NOMO-1 treated with dmso at 0.1 percent for 144 hours (cell line): ENCODE results near the gene CCDC33.
A peak's percentile ranks its signal among the peaks of the same experiment; 100 is the strongest.
"Not testable (repeated sequence)": the region's sequence is repeated elsewhere in the genome, so short reads cannot be mapped to it uniquely, and the experiment has no call there.

Source experiments
- DNase-seq: peaks from one replicate; lab custom pipeline; 2025; ENCODE audit not compliant: unreplicated experiment; lab: John Stamatoyannopoulos, UW

The CCDC33 gene

DNA sequence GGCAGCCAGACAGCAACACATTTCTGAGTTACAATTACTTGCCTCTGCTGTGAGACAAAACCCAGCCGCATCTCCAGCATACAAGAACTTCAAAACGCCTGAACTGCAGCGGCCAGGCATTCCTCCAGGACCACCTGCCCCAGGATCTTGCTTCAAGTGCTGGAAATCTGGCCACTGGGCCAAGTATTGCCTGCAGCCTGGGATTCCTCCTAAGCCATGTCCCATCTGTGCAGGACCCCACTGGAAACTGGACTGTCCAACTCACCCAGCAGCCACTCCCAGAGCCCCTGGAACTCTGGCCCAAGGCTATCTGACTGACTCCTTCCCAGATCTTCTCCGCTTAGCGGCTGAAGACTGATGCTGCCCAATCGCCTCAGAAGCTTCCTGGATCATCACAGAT is 119.9 kb downstream of the CCDC33 start:
- DNase-seq = not testable (repeated sequence)

DNA sequence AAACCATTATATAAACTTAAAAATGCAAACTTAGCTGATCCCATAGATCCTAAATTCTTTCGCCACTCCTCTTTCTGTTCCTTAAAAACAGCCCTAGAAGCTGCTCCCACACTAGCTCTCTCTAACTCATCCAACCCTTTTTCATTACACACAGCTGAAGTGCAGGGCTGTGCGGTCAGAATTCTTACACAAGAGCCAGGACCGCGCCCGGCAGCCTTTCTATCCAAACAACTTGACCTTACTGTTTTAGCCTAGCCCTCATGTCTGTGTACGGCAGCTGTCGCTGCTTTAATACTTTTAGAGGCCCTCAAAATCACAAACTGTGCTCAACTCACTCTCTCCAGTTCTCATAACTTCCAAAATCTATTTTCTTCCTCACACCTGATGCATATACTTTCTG is 121.4 kb downstream of the CCDC33 start:
- DNase-seq = not testable (repeated sequence)

DNA sequence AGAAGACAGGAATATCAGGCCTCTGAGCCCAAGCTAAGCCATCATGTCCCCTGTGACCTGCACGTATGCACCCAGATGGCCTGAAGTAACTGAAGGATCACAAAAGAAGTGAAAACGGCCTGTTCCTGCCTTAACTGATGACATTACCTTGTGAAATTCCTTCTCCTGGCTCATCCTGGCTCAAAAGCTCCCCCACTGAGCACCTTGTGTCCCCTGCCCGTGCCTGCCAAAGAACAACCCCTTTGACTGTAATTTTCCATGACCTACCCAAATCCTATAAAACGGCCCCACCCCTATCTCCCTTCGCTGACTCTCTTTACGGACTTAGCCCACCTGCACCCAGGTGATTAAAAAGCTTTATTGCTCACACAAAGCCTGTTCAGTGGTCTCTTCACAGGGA is 123.2 kb downstream of the CCDC33 start:
- not testable (repeated sequence) for DNase-seq

DNA sequence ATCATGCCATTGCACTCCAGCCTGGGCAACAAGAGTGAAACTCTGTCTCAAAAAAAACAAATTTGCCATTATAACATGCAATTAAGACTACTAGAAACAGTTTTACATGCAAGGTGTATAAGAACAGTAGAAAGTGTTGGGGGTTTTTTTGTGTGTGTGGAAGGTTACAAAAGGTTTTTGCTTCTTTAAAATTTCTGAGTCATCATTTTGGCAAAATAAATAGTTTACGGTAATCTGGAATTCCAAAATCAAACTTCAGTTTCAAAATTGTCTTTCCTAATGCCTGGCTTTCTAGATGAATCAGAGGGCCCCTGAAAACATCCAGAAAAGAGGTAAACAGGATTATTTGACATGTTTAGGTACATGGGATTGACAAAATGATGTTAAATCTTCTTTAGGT is 124.7 kb downstream of the CCDC33 start:
- not testable (repeated sequence) for DNase-seq

DNA sequence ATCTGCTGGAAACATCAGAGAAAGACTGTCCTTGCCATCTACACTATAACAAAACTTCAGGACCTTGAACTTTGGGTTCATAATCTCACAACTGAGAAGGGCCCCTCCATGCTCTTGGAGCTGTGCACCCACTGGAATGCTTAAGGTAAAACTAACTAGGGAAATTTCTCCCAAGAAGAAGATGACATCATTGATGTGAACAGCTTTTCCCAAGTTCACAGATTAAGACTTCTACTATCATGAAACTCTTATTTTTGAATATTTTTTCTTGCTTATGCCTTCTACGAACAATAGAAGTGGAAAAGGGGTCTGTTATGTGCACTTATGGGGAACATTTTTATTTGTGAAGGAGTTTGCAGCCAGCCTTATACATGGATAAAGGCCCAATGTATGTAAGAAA is 126.4 kb downstream of the CCDC33 start:
- no peak for DNase-seq

DNA sequence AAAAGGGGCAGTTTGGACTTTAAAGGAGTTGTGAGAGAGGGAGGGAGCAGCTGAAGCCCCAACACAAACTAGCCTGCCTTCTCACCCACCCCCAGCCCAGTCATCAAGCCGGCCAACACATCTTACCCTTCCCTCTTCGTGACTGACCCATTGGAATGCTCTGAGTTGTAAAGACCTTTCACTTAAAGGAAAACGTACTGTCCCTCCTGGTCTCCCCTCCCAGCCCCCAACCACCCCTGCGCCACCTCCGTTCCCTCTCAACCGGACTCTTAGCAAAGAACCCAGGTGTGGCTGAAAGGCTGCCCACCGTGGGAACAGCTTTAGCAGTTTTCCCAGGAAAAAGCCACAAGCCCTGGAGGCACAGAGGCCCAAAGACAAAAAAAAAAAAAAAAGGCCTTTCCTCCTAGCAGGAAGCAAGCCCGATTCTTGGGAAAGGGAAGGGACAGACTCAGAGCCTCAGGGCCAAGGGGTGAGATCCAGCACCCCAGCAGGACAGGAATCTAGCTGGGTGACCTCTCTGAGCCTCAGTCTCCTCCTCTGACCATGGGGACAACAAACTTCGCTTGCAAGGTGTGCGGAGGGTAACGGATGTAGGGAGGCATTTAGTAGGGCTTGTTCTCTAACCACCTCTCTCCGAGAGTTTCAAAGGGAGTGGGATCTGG is 128.9 kb downstream of the CCDC33 start:
- DNase-seq = no peak

DNA sequence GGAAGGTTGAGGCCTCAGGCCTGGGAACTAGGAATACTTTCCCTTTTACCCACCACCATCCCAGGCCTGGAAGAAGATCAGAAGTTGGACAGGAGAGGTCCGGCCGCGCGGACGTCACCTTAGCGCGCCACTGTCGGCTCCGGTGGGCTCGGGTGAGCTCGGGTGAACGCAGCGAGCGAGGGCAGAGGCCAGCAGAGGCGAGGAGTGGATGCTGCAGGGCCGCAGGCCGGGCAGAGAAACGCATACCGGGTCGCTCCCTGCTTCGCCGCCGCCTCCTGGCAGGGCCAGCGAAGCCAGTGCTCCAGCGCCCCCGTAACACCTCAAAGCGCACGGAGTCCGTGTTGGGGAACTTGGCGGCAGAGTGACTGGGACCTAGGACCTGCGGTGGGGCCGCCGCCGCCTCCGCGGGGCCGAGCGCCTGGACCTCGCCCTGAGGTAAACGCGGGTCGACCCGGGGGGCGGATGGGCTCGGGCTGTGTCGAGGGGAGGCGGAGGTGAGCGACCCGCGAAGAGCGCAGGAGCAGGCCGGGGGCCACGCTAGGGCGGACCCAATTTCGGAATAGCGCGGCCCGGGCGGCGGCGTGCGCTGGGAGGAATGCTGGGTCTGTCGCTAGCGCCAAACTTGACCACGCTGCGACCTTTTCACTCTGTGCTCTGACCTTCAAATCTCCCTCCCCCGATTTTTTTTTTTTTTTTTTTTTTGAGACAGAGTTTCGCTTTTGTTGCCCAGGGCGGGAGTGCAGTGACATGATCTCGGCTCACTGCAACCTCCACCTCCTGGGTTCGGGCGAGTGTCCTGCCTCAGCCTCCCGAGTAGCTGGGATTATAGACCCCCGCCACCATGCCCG is 129.7 kb downstream of the CCDC33 start:
- DNase-seq = no peak

DNA sequence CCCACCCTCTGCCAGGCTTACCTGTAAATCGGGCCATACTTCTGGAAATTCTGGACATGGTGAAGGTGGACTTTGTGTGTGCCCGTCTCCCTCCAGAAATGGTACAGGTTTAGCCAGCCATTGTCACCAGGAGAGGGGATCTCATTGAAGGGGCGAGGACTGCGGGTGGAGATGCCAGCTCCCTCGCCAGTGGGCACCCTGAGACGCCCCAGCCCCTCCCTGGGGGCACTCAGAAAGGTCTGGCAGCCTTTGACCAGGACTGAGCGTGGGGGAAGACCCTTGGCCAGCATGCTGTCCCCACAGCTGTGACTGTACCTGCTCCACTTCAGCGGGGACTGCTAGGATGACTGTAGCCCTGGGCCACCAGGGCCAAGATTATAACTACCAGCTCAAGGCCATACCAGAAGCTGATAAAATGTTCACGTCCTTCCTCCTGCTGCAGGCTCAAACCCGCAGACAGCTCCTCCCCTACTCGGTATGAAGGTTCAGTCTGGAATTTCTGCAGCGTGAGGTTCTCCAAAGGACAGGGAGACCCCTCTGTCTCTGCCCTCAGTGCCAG is 131.2 kb downstream of the CCDC33 start, which contains the start of gene CYP11A1:
Gene CYP11A1 (minus strand): TSS at position 351 of the 559 bp plus-strand sequence. CDS start 61 bp downstream, at position 290.
- no peak for DNase-seq

DNA sequence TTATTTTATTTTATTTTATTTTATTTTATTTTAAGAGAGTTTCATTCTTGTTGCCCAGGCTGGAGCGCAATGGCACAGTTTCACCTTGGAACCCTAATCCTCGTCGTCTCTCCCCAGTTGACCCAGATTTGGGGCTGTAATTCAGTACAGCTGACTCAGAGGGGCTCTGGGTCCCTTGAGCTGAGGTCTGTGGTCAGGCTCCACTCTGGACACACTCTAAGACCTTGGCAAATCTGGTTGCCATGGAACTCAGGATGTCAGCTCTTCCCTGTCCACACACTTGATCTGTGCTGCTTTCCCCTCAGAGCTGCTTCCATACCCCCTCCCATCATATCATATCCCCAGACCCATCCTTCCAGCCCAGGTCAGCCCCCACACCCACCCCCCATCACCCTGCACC is 132.0 kb downstream of the CCDC33 start:
- DNase-seq = no peak

DNA sequence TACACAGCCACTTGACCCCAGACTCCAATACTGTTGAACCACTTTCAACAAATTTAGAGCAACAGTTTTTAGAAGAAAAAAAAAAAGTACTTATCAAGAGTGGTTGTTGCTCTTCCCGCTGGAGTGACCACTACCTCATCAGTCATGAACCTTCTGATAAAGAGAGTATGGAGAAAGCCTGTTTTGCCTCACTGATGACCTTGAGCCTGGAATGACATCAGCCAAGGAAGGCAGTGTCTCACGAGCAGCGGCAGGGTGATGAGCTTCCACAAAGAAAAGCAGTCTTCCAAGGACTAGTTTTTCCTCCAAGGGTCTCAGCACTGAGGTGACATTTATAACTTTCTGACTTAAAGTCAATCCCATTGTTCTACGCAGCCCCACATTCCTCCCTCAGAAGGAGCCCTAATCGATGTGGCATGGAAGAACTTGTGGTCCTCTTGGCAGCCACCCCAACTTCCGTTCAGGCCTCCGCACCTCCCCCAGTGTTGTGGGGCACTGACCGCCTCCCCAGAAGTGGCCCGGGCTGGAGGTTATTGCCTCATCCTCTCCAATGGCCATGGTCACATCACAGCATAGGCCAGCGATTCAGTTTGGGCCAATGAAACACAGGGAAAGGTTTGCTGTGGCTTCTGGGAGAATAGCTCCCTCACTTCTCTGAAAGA is 133.1 kb downstream of the CCDC33 start:
- DNase-seq = no peak

DNA sequence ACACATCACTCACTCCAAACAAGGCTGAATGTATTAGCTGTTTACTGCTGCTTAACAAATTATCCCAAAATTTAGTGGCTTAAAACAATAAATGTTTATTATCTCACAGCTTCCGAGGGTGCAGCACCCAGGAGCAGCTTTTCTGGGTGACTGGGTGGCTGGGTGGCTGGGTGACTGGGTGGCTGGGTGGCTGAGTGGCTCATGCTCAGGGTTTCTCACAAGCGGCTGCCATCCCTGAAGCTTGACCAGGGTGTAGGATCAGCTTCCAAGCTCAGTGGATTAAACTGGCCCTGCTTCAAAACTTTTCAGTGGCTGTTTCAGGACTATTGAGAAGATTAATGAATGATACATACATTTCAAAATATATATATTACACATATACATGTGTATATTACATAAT is 133.6 kb downstream of the CCDC33 start:
- DNase-seq = no peak

DNA sequence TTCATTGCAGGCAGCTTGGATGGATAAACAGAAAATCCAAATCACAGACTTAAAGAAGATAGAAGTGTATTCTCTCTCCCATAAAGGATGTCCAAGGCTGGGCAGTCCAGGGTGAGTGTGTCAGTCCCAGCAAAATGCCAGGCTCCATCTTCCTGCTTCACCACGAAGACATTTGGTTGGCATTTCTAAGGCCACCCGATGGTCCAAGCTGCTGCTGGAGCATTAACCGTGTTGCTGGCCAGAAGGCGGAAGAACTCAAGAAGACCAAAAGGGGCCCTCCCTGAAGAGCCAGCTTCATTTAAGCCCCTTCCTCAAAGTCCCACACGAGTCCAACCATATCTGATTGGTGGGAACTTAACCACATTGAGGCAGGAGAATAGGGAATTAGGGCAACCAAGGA is 134.3 kb downstream of the CCDC33 start:
- no peak for DNase-seq

DNA sequence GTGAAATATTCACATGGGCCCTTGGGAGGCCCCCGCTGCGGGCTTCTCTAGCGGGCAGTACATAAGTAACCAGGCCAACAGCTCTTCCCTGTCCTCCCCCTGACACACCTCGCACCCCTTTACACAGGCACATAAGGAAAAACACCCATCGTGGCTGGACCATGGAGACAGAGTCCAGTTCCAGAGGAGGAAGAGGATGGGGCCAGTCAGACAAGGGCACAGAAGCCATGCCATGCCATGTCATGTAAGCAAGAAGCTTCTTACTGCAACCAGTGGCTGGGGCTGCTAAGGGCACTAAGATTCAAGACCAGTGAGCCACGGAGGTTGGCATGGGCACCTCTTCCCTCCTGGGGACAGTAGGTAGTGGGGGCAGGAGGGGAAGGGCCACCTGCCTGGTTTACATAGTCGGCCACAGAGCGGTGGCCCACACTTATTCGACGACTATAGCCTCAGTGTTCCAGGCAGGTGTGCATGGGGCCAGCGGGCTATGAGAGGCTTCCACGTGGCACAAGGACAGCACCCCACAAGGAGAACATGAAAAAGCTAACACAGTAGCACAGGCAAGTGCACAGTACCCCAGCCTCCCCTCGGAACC is 137.0 kb downstream of the CCDC33 start:
- no peak for DNase-seq

DNA sequence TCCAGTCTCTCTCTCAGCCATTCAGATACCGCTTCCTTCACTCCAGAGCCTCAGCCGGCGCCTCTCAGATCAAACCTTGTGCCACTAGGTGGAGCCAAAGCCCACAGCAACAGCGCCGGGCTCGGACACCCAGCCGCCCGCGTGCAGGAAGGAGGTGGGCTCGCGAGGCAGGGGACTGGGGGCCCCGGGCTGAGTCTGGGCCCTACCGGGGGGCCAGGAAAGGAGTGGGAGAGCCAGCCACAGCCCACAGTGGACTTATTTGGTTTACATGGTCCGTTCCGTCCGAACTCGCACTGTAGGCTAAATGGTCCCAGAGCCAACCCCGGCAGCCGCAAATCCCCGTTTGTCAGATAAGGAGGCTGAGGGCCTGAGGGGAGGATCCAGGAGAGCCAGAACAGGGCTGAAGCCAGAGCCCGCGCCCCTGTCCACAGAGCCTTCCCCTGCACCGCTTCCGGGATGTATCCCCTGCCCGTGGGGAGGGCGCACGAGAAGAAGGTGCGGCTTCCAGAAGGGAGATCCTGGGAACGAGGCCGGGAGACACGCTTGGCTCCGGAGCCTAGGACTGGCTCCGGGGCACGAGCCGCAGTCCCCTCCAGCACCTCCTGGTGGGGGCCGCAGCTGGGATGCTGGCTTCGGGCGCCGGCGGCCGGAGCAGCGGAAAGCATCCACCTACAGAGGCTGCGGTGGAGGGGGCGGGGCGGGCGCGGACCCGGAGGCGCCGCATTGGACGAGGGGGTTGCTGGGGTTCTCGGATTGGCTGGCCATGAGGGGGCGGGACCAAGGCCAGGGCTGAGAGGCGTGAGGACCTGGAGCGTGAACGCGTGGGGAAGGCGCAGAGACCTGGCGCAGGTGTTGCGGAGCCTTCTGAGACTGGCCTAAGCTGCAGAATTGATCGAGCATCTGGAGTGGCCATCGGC is 137.9 kb downstream of the CCDC33 start:
- peak; percentile 76 for DNase-seq

DNA sequence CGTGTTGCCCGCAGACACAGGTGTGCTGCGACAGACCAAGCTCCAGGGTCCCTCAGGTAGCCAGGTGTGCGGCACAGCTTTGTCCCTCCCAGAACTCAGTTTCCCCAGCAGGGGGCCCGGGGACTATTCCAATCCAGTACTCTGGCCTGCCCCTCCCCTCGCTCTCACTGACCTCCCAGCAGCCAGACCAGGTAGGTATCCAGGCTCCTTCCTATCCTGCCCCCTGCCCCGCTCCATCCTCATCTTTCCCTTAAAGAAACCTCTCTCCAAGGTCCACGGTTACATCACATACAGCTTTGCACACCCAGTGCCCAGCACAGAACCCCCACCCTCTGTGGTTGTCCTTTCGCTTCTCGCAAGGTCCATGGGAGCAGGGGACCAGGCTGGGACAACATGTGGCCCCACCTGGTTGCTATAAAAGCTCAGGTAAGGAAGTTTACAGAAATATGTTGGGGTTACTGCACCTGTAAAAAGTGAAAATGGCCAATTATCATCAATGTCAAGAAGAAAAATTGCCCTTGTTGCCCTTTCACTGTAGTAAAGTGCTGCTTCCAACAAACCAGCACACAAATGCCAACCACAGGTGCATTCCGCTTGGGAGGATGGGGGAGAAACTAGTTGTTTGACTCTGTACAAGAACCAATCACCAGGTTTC is 138.6 kb downstream of the CCDC33 start:
- DNase-seq = no peak

DNA sequence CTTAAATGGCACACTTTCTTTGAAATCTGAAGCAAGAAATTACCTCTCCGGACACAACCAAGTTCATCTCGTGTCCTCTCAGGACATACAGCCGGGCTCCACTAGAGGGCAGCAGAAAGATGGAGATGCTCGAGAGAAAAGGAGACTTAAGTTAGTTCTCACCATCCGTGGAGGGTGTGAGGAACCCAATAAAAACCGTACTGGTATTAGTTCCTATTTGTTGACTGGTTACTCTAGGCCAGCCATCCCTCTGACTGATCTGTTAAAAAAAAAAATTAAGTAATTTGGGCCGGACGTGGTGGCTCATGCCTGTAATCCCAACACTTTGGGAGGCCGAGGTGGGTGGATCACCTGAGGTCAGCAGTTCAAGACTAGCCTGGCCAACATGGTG is 139.2 kb downstream of the CCDC33 start:
- peak; percentile 49 for DNase-seq

DNA sequence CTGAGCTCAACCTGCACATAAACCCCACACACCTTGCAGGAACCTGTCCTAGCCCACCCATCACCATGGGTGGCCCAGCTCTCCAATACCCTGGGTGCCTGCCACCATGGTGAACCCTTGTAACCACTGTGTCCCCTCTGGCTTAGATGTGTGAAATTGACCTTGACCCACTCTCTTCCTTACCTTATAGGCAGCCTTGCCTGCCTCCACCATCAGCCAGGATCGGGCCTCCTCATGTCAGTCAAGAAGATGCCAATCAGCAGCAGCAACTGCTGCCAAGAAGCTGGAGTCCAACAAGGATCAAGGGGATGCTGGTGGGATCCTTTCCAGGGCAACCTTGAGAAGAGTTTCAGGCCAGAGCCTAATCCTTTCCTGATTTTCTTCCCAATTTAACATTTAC is 140.1 kb downstream of the CCDC33 start:
- no peak for DNase-seq

DNA sequence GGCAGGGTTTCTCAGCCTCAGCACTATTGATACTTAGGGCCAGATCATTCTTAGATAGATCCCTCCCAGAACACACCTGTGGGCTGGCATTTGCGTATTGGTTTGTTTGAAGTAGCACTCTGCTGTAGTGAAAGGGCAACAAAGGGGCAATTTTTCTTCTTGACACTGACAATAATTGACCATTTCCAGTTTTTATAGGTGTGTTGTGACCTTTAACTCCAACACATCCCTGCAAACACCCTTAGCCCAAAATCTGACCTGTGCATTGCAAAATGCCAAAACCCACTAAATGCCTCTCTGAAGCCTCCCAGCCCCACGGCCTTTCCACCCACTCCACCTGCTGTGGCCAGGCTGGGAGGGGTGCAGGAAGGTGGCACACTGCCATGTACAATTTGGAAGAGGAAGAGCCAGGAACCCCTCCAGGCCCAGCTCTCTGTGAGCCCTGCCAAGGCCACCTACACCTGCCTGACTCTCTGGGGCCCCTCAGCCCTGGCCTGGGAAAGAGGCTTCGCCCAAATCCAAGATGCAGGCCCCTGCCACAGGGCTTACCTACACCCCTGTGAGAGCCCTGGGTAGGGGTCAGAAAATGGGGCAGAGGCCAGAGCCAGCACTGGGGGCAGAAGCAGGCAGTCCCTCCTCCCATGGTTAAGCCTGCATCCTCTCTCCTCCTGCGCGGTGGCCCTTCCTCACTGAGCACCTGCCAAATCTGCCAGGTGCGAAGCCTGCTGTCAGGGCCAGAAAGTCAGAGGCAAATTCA is 140.9 kb downstream of the CCDC33 start:
- no peak for DNase-seq
